Thymus (tissue), 11 donors: ENCODE data around the gene MCM9. TPM values are rescaled to one million over a fixed set of nuclear protein-coding genes. Genes with fewer than 3 reads are reported as not detected.

ENCODE experiments used
- DNase-seq, 9 donors: peaks; one replicate each; pipeline ENCODE4 v3.0.0-alpha.2; 2013; ENCODE audit warnings: low spot score in 9 of 9, low read depth in 6 of 9, missing footprints in 1 of 9
- H3K27ac ChIP-seq, 2 donors: one replicate each; pipeline ENCODE4 v1.5.1; 2013; ENCODE audit warnings: control low read depth in 1 of 2, low read depth in 1 of 2, low read length in 1 of 2, mild to moderate bottlenecking in 1 of 2, moderate library complexity in 1 of 2
- H3K27me3 ChIP-seq, 2 donors: one replicate each; pipeline ENCODE4 v1.5.1; 2013; ENCODE audit warnings: low read length in 1 of 2; ENCODE audit not compliant: control insufficient read depth in 2 of 2, insufficient read depth in 1 of 2
- H3K36me3 ChIP-seq, 2 donors: one replicate each; pipeline ENCODE4 v1.5.1; 2013; ENCODE audit warnings: low read length in 1 of 2, mild to moderate bottlenecking in 1 of 2, moderate library complexity in 1 of 2; ENCODE audit not compliant: control insufficient read depth in 2 of 2, insufficient read depth in 2 of 2
- H3K4me1 ChIP-seq, 2 donors: one replicate each; pipeline ENCODE4 v1.5.1; 2013; ENCODE audit warnings: low read length in 2 of 2; ENCODE audit not compliant: control insufficient read depth in 2 of 2, insufficient read depth in 2 of 2
- H3K4me3 ChIP-seq, 2 donors: one replicate each; pipeline ENCODE4 v1.5.1; 2013; ENCODE audit warnings: low read length in 2 of 2, control low read depth in 1 of 2, mild to moderate bottlenecking in 1 of 2
- H3K9me3 ChIP-seq, 2 donors: one replicate each; pipeline ENCODE4 v1.5.1; 2013; ENCODE audit warnings: low read length in 1 of 2, mild to moderate bottlenecking in 1 of 2; ENCODE audit not compliant: control insufficient read depth in 2 of 2, insufficient read depth in 1 of 2
- WGBS: extraction: QIAGEN DNeasy Blood & Tissue Kit; methylation state at CpG from one replicate; pipeline ENCODE4 v1.1.7; 2013; 5-methylcytosine and 5-hydroxymethylcytosine counted together
- polyA plus RNA-seq: library from polyadenylated mRNA; stranded (reverse); fragments of 200-250 nt; gene quantifications from one replicate; pipeline ENCODE4 v1.2.3, GENCODE V29; 2013
- total RNA-seq: library from RNA; stranded (reverse); fragments of 120-200 nt; gene quantifications from one replicate; pipeline ENCODE4 v1.2.4, GENCODE V29; 2013
- donor health status: healthy.

The MCM9 gene
- total and polyA plus RNA-seq, 2 donors = 7.6 to 12.2 TPM

GRCh38 chr6:118877806-118878205, 57.2 kb downstream of the MCM9 start:
- no peak overlapping the region for H3K27ac ChIP-seq
- H3K4me3 ChIP-seq = no peak overlapping the region
- no peak for DNase-seq
- no peaks in the 10 kb centered on the region for H3K4me1 ChIP-seq
- H3K36me3 ChIP-seq = no peaks in the 10 kb centered on the region
- no peaks in the 10 kb centered on the region for H3K27me3 ChIP-seq
- WGBS = over 99% methylated on average over 2 of the region's 2 CpGs
- H3K9me3 ChIP-seq = no peaks in the 10 kb centered on the region

GRCh38 chr6:118876814-118877213, 58.1 kb downstream of the MCM9 start:
- no peaks in the 10 kb centered on the region for H3K9me3 ChIP-seq

GRCh38 chr6:118876198-118876597, 58.8 kb downstream of the MCM9 start:
- no peaks in the 10 kb centered on the region for H3K9me3 ChIP-seq
- no peaks in the 10 kb centered on the region for H3K36me3 ChIP-seq
- no peaks in the 10 kb centered on the region for H3K4me1 ChIP-seq
- WGBS = 99% methylated on average over 1 of the region's 1 CpG
- no peak overlapping the region for H3K4me3 ChIP-seq
- no peak for DNase-seq
- no peak overlapping the region for H3K27ac ChIP-seq
- H3K27me3 ChIP-seq = no peaks in the 10 kb centered on the region

More at GRCh38 chr6:118876814-118877213, 58.1 kb downstream of the MCM9 start:
- no peaks in the 10 kb centered on the region for H3K4me1 ChIP-seq
- no peaks in the 10 kb centered on the region for H3K36me3 ChIP-seq
- no peak overlapping the region for H3K27ac ChIP-seq
- no peak for DNase-seq
- H3K27me3 ChIP-seq = no peaks in the 10 kb centered on the region
- H3K4me3 ChIP-seq = no peak overlapping the region

GRCh38 chr6:118875672-118876071, 59.3 kb downstream of the MCM9 start:
- DNase-seq = no peak
- H3K27ac ChIP-seq = no peak overlapping the region
- no peaks in the 10 kb centered on the region for H3K4me1 ChIP-seq
- H3K4me3 ChIP-seq = no peak overlapping the region
- WGBS = 98% methylated on average over 2 of the region's 2 CpGs
- no peaks in the 10 kb centered on the region for H3K9me3 ChIP-seq
- no peaks in the 10 kb centered on the region for H3K27me3 ChIP-seq
- no peaks in the 10 kb centered on the region for H3K36me3 ChIP-seq

DNA sequence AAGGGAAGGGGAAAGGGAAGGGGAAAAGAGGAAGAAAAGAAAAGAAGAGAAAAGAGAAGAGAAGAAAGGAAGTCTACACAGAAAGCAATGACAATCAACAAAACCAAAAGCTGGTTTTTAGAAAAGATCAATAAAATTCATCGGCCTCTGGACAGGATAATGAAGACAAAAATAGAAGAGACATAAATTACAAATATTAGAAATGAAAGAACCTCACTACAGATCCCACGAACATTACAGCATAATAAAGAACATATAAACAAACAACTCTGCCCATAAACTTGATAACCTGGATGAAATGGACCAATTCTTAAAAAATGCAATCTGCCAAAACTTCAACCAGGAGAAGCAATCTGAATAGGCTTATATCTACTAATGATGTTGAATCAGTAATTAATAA, 61.7 kb downstream of the MCM9 start:
- Histone ChIP-seq H3K36me3 (no peaks in the 10 kb centered on the region), H3K4me3 (no peak overlapping the region), H3K4me1 (no peaks in the 10 kb centered on the region), H3K27ac (no peak overlapping the region), H3K9me3 (no peaks in the 10 kb centered on the region), H3K27me3 (no peaks in the 10 kb centered on the region)
- WGBS = over 99% methylated on average over 2 of the region's 2 CpGs
- no peak for DNase-seq

GRCh38 chr6:118872726-118873125, 62.2 kb downstream of the MCM9 start:
- H3K27ac ChIP-seq = no peak overlapping the region
- no peaks in the 10 kb centered on the region for H3K9me3 ChIP-seq
- H3K27me3 ChIP-seq = no peaks in the 10 kb centered on the region
- 100% methylated on average over 2 of the region's 2 CpGs for WGBS
- H3K4me3 ChIP-seq = no peak overlapping the region
- H3K4me1 ChIP-seq = no peaks in the 10 kb centered on the region
- no peaks in the 10 kb centered on the region for H3K36me3 ChIP-seq
- no peak for DNase-seq

DNA sequence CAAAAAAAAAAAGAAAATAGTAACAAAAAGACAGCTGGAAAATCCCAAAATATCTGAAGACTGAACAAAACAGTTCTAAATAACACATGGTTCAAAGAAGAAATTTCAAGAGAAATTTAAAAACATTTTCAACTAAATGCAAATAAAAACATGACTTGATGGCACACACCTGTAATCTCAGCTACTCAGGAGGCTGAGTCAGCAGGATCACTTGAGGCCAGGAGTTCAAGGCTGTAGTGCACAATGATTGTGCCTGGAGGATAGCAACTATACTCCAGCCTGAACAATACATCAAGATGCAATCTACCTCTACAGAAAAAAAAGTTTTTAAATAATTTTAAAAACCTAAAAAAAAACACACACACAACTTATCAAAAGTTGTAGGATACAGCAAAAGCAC, 62.6 kb downstream of the MCM9 start:
- Histone ChIP-seq H3K4me3 (no peak overlapping the region), H3K27ac (no peak overlapping the region), H3K9me3 (no peaks in the 10 kb centered on the region), H3K36me3 (no peaks in the 10 kb centered on the region), H3K4me1 (no peaks in the 10 kb centered on the region), H3K27me3 (no peaks in the 10 kb centered on the region)
- no peak for DNase-seq

DNA sequence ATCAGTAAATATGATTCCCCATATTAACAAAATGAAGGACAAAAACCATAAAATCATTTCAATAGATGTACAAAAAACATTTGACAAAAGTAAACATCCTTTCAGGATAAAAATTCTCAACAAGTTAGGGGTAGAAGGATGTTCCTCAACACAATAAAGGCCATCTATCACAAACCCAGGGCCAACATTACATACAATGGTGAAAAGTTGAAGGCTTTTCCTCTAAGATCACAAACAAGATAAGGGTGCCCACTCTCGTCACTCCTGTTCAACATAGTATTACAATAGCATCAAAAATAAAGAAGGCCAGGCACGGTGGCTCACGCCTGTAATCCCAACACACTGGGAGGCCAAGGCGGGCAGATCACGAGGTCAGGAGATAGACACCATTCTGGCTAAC, 63.6 kb downstream of the MCM9 start:
- 94% methylated on average over 5 of the region's 5 CpGs for WGBS
- H3K27me3 ChIP-seq = no peaks in the 10 kb centered on the region
- no peaks in the 10 kb centered on the region for H3K36me3 ChIP-seq
- no peak for DNase-seq
- H3K4me3 ChIP-seq = no peak overlapping the region
- no peak overlapping the region for H3K27ac ChIP-seq
- H3K4me1 ChIP-seq = no peaks in the 10 kb centered on the region
- H3K9me3 ChIP-seq = no peaks in the 10 kb centered on the region

DNA sequence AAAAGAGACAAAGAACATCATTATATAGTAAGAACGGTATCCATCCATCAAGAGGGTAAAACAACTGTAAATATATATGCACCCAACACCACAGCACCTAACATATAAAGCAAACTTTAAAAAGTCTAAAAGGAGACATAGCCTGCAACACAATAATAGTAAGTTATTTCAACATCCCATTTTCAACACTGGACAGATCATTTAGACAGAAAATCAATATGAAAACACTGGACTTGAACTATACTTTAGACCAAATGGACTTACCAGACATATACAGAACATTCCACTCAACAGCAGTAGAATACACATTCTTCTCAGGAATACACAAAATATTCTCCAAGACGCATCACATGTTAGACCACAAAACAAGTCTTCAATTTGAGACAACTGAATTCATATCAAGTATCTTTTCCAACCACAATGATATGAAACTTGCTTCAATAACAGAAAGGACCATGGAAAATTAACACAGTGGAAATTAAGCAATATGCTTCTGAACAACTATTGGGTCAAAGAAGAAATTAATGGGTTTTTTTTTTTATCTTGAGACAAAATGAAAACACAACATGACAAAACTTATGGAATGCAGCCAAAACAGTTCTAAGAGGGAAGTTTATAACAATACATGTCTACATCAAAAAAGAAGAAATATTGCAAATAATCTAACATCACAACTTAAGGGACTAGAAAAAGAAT, 64.9 kb downstream of the MCM9 start:
- Histone ChIP-seq H3K9me3 (no peaks in the 10 kb centered on the region), H3K4me1 (peaks cover 0 to 3% of the 10 kb centered on the region in 2 donors), H3K36me3 (no peaks in the 10 kb centered on the region), H3K27ac (no peak overlapping the region), H3K4me3 (no peak overlapping the region), H3K27me3 (no peaks in the 10 kb centered on the region)
- no peak for DNase-seq
- 97% methylated on average over 2 of the region's 2 CpGs for WGBS
